ENCODE results near the gene AOPEP.

Gene AOPEP

DNA sequence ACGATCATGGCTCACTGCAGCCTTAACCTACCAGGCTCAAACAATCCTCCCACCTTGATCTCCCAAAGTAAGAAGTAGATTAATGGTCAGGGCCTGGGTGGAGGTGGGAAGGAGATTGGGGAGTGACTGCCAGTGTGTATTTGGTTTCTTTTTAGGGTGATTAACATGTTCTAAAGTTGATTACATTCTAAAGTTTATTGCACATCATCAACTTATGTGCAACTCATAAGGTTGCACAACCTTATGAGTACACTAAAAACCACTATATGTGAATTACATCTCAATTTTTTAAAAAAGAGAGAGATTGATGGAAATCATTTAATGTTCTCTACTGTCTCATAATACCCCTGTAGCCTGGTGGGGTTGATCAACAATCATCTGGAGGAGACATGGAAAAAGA is 218.1 kb downstream of the AOPEP start:
- Histone ChIP-seq H2AFZ (ENCODE audit: low read length) (no peak overlapping the region), H3K79me2 (ENCODE audit: low read length) (no peaks in the 10 kb centered on the region), H3K9me3 (replicated peaks; ENCODE audit: insufficient read depth, low read length) (no peaks in the 10 kb centered on the region), H3K4me1 (ENCODE audit: low read length) (no peaks in the 10 kb centered on the region), H3K4me2 (ENCODE audit: low read depth, low read length) (no peak overlapping the region), H3K36me3 (replicated peaks; ENCODE audit: insufficient read depth, low read length) (no peaks in the 10 kb centered on the region), H3K9me2 (replicated peaks; ENCODE audit: insufficient read depth, low read length) (no peaks in the 10 kb centered on the region), H4K20me1 (ENCODE audit: insufficient read depth, low read length) (no peaks in the 10 kb centered on the region), H3K9ac (ENCODE audit: low read length) (no peak overlapping the region), H3K27me3 (replicated peaks; ENCODE audit: insufficient read depth, low read length) (no peaks in the 10 kb centered on the region), H3K4me3 (ENCODE audit: low read length) (no peak overlapping the region), H3K27ac (ENCODE audit: low read length) (no peak overlapping the region), H3F3A (ENCODE audit: insufficient read depth, low read length) (no peaks in the 10 kb centered on the region)
- DNase-seq = no peak
- TF ChIP-seq EZH2phosphoT487 (IDR thresholded peaks at IDR 0.05; ENCODE audit: low read length) = no peak
- TF ChIP-seq, protein P1, sequence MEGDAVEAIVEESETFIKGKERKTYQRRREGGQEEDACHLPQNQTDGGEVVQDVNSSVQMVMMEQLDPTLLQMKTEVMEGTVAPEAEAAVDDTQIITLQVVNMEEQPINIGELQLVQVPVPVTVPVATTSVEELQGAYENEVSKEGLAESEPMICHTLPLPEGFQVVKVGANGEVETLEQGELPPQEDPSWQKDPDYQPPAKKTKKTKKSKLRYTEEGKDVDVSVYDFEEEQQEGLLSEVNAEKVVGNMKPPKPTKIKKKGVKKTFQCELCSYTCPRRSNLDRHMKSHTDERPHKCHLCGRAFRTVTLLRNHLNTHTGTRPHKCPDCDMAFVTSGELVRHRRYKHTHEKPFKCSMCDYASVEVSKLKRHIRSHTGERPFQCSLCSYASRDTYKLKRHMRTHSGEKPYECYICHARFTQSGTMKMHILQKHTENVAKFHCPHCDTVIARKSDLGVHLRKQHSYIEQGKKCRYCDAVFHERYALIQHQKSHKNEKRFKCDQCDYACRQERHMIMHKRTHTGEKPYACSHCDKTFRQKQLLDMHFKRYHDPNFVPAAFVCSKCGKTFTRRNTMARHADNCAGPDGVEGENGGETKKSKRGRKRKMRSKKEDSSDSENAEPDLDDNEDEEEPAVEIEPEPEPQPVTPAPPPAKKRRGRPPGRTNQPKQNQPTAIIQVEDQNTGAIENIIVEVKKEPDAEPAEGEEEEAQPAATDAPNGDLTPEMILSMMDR (IDR thresholded peaks at IDR 0.05; ENCODE audit: low read length) = no peak

DNA sequence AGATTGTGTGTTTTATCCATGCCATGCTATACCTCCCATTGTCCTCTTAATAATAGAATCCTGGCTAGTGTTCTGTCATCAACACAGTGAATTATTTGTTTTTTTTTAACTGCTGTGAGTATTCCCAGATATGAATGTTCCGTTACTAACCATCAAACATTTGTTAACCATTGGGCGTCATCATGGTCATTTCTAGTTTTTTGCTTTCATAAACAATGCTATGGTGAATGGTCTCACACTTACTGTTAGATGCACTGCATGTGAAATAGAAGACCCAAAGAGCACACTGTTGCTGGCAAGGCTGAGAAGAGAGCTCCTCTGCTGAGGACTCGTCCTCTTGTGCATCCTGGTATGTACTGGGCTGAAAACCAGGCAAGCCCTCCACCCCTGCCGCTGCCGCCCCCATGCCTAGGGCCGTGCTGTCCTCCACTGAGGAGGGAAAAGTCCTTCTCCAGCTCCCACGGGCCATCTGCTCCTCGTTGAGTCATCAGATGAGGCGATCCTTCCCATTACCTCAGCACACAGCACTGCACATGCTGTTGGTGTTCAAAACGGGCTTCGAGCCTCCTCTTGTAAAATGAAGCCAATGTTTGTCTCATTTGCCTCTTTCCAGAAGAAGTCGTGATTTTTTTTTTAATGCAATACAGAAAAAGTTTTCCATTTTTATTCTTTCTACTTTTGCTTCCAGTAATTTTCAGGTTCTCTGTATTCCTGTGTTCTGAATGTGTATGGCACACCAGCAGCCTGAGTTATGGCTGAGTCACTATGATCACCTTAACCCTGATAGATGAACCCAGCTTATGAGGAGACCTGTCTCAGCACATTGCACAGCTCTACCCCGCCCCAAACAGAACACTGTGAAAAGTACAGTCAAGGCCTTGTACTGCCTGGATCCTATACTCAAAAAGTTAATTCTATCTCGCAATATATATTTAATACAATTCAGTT is 219.0 kb downstream of the AOPEP start:
- H3K4me2 ChIP-seq (ENCODE audit: low read depth, low read length) = no peak overlapping the region

DNA sequence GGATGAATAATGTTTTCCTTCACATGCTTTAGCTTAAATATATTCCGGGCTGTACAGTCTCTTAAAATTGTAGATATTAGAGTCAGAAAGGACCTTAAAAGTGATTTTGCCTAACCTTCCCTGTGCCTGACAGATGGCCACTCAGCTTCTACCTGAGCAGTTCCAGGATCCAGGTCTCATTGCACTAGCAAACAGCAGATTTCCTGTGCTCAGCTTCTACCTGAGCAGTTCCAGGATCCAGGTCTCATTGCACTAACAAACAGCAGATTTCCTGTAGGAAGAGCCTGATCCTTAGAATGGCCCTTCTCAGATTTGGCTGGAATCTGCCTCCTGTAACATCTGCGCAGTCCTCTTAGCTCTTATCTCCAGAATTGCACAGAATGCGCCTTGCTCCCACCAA is 219.8 kb downstream of the AOPEP start:
- Histone ChIP-seq H4K20me1 (ENCODE audit: insufficient read depth, low read length) (no peaks in the 10 kb centered on the region), H3K27me3 (replicated peaks; ENCODE audit: insufficient read depth, low read length) (no peaks in the 10 kb centered on the region), H3K9ac (ENCODE audit: low read length) (no peak overlapping the region), H3K4me2 (ENCODE audit: low read depth, low read length) (no peak overlapping the region), H3K9me2 (replicated peaks; ENCODE audit: insufficient read depth, low read length) (no peaks in the 10 kb centered on the region), H3F3A (ENCODE audit: insufficient read depth, low read length) (no peaks in the 10 kb centered on the region), H3K27ac (ENCODE audit: low read length) (no peak overlapping the region), H3K4me3 (ENCODE audit: low read length) (no peak overlapping the region), H3K4me1 (ENCODE audit: low read length) (peaks cover 10% of the 10 kb centered on the region), H3K79me2 (ENCODE audit: low read length) (no peaks in the 10 kb centered on the region), H3K9me3 (replicated peaks; ENCODE audit: insufficient read depth, low read length) (no peaks in the 10 kb centered on the region), H3K36me3 (replicated peaks; ENCODE audit: insufficient read depth, low read length) (no peaks in the 10 kb centered on the region), H2AFZ (ENCODE audit: low read length) (no peak overlapping the region)
- TF ChIP-seq EZH2phosphoT487 (IDR thresholded peaks at IDR 0.05; ENCODE audit: low read length) = no peak
- TF ChIP-seq, protein P1 (IDR thresholded peaks at IDR 0.05; ENCODE audit: low read length) = no peak
- TF ChIP-seq EZH2 (optimal IDR thresholded peaks at IDR 0.05; ENCODE audit: low read depth, low read length) = no peak
- DNase-seq = no peak

More for the DNA sequence above, 219.0 kb downstream of the AOPEP start:
- H3K27me3 ChIP-seq (replicated peaks; ENCODE audit: insufficient read depth, low read length) = no peaks in the 10 kb centered on the region
- H3K27ac ChIP-seq (ENCODE audit: low read length) = no peak overlapping the region
- no peaks in the 10 kb centered on the region for H4K20me1 ChIP-seq (ENCODE audit: insufficient read depth, low read length)
- no peaks in the 10 kb centered on the region for H3F3A ChIP-seq (ENCODE audit: insufficient read depth, low read length)
- no peaks in the 10 kb centered on the region for H3K79me2 ChIP-seq (ENCODE audit: low read length)
- TF ChIP-seq EZH2phosphoT487 (IDR thresholded peaks at IDR 0.05; ENCODE audit: low read length) (no peak), EZH2 (optimal IDR thresholded peaks at IDR 0.05; ENCODE audit: low read depth, low read length) (no peak)
- TF ChIP-seq, protein P1 (IDR thresholded peaks at IDR 0.05; ENCODE audit: low read length) = no peak
- H2AFZ ChIP-seq (ENCODE audit: low read length) = no peak overlapping the region
- no peaks in the 10 kb centered on the region for H3K9me3 ChIP-seq (replicated peaks; ENCODE audit: insufficient read depth, low read length)
- H3K36me3 ChIP-seq (replicated peaks; ENCODE audit: insufficient read depth, low read length) = no peaks in the 10 kb centered on the region
- no peak overlapping the region for H3K4me3 ChIP-seq (ENCODE audit: low read length)
- H3K9me2 ChIP-seq (replicated peaks; ENCODE audit: insufficient read depth, low read length) = no peaks in the 10 kb centered on the region
- H3K4me1 ChIP-seq (ENCODE audit: low read length) = 0 out of 2 replicates have a peak, but pooled peaks cover 4% of the 10 kb centered on the region
- H3K9ac ChIP-seq (ENCODE audit: low read length) = no peak overlapping the region
- DNase-seq = no peak

Data from MM.1S (cell line).